ENCODE data around the gene KIRREL3. TPM values are rescaled to one million over a fixed set of nuclear protein-coding genes. Genes with fewer than 3 reads are reported as not detected.

The KIRREL3 gene
- total and polyA plus RNA-seq, 2 donors (not counting 3 experiments of a cell fraction or from before 2014, with no cell fraction given), result not detected

GRCh38 chr11:126899961-126900748 lies 100.4 kb downstream of the KIRREL3 start:
- H3K4me2 ChIP-seq (ENCODE audit: insufficient read depth, low read length), result no peak overlapping the region
- H3K79me2 ChIP-seq (ENCODE audit: control insufficient read depth, insufficient read depth, low read length), result no peaks in the 10 kb centered on the region
- H3K27ac ChIP-seq (ENCODE audit: insufficient read depth, low read depth, low read length), result no peak overlapping the region
- H3K9ac ChIP-seq (replicated peaks; ENCODE audit: extremely low read depth, insufficient read depth, low read length), result no peak overlapping the region
- DNase-seq (ENCODE audit: low read depth, low spot score) (no peak), FAIRE-seq (no peak)
- H2AFZ ChIP-seq (ENCODE audit: low read depth, low read length), result no peak overlapping the region
- H3K27me3 ChIP-seq (ENCODE audit: control insufficient read depth in 2 of 2, insufficient read depth in 2 of 2, low read length in 2 of 2), result no peaks in the 10 kb centered on the region
- no peaks in the 10 kb centered on the region for H3K4me1 ChIP-seq (ENCODE audit: control insufficient read depth, extremely low read depth, insufficient read depth, low read length)
- peaks cover 2% of the 10 kb centered on the region for H3K9me3 ChIP-seq (replicated peaks; ENCODE audit: control insufficient read depth, insufficient read depth, low read length)
- no peak overlapping the region for H3K4me3 ChIP-seq (replicated peaks in 1 of 3; ENCODE audit: insufficient read depth in 1 of 3, low read depth in 1 of 3, low read length in 3 of 3)
- TF ChIP-seq POLR2A (IDR thresholded peaks at IDR 0.05; ENCODE audit: low read depth, low read length) (no peak), GATA2 (IDR thresholded peaks at IDR 0.05; ENCODE audit: insufficient read depth, insufficient read length, low read depth, low read length) (no peak), JUN (IDR thresholded peaks at IDR 0.05; ENCODE audit: borderline replicate concordance, insufficient read depth, insufficient read length, low read depth) (peak; percentile 23)
- intact Hi-C loops (cut with micrococcal nuclease), result no loop called here
- dilution Hi-C loops (cut with MboI; ENCODE audit: extremely low pct_ligation_motif_present, low sequenced_read_pairs), result no loop called here
- no peaks in the 10 kb centered on the region for H4K20me1 ChIP-seq (replicated peaks; ENCODE audit: control insufficient read depth, extremely low read depth, insufficient read depth, low read length)
- no TSS peak for BruUV-seq (replicated peaks)
- H3K36me3 ChIP-seq (ENCODE audit: control insufficient read depth in 2 of 2, extremely low read depth in 1 of 2, insufficient read depth in 2 of 2, low read length in 2 of 2), result no peaks in the 10 kb centered on the region
- no peaks in the 10 kb centered on the region for H3K9me1 ChIP-seq (replicated peaks; ENCODE audit: control insufficient read depth, extremely low read depth, insufficient read depth, low read length)
- ChIA-PET POLR2A (no interaction called here), CTCF (no interaction called here)

GRCh38 chr11:126898802-126899201 lies 101.8 kb downstream of the KIRREL3 start:
- Histone ChIP-seq H3K9me1 (replicated peaks; ENCODE audit: control insufficient read depth, extremely low read depth, insufficient read depth, low read length) (no peaks in the 10 kb centered on the region), H3K79me2 (ENCODE audit: control insufficient read depth, insufficient read depth, low read length) (no peaks in the 10 kb centered on the region), H3K36me3 (ENCODE audit: control insufficient read depth in 2 of 2, extremely low read depth in 1 of 2, insufficient read depth in 2 of 2, low read length in 2 of 2) (no peaks in the 10 kb centered on the region), H3K4me1 (ENCODE audit: control insufficient read depth, extremely low read depth, insufficient read depth, low read length) (no peaks in the 10 kb centered on the region), H4K20me1 (replicated peaks; ENCODE audit: control insufficient read depth, extremely low read depth, insufficient read depth, low read length) (no peaks in the 10 kb centered on the region), H3K27ac (ENCODE audit: insufficient read depth, low read depth, low read length) (no peak overlapping the region), H3K9me3 (replicated peaks; ENCODE audit: control insufficient read depth, insufficient read depth, low read length) (no peaks in the 10 kb centered on the region), H3K4me2 (ENCODE audit: insufficient read depth, low read length) (no peak overlapping the region), H2AFZ (ENCODE audit: low read depth, low read length) (no peak overlapping the region), H3K4me3 (replicated peaks in 1 of 3; ENCODE audit: insufficient read depth in 1 of 3, low read depth in 1 of 3, low read length in 3 of 3) (no peak overlapping the region), H3K9ac (replicated peaks; ENCODE audit: extremely low read depth, insufficient read depth, low read length) (no peak overlapping the region), H3K27me3 (ENCODE audit: control insufficient read depth in 2 of 2, insufficient read depth in 2 of 2, low read length in 2 of 2) (no peaks in the 10 kb centered on the region)
- ChIA-PET CTCF (no interaction called here), POLR2A (no interaction called here)
- FAIRE-seq (no peak), DNase-seq (ENCODE audit: low read depth, low spot score) (no peak)
- no peak for TF ChIP-seq POLR2AphosphoS5 (IDR thresholded peaks at IDR 0.05; ENCODE audit: insufficient read depth, low read depth, low read length)
- TF ChIP-seq FOS (IDR thresholded peaks at IDR 0.05; ENCODE audit: borderline replicate concordance, insufficient read depth, low read length), result no peak
- TF ChIP-seq GATA2 (IDR thresholded peaks at IDR 0.05; ENCODE audit: insufficient read depth, insufficient read length, low read depth, low read length), result no peak
- TF ChIP-seq POLR2A (IDR thresholded peaks at IDR 0.05; ENCODE audit: low read depth, low read length), result no peak
- intact Hi-C loops (cut with micrococcal nuclease) (no loop called here), dilution Hi-C loops (cut with MboI; ENCODE audit: extremely low pct_ligation_motif_present, low sequenced_read_pairs) (no loop called here)
- no TSS peak for BruUV-seq (replicated peaks)

Measured in endothelial cell of umbilical vein (primary cell).